Heart left ventricle (tissue), 13 donors: ENCODE measurements around the gene VKORC1L1.
"Not testable (repeated sequence)": the region's sequence is repeated elsewhere in the genome, so short reads cannot be mapped to it uniquely, and the experiment has no call there.

Experiments used
- POLR2A ChIP-seq, 2 donors: fragments of 450-650 bp; IDR thresholded peaks; one replicate each; pipeline ENCODE4 v1.6.1; 2017; ENCODE audit warnings: antibody characterized with exemption in 2 of 2, mild to moderate bottlenecking in 2 of 2, moderate library complexity in 2 of 2
- TF ChIP-seq, protein P1 (sequence below), 12 donors: fragments of 200-600 bp; sonication (generic) in 4 of 12; IDR thresholded peaks; one replicate each; pipeline versions ENCODE4 v1.5.0 to v1.8.0; 2018 to 2022; ENCODE audit warnings: antibody characterized with exemption in 12 of 12, mild to moderate bottlenecking in 5 of 12
- donor health status: ischemic (EF 13 %, LVEDD 7.1; RV severe dilation, severe dysfunction).
- donor health status: DM: no; HTN: yes; CAD: no.
- donor health status: DM: no; HTN: no; CAD: no.
- donor health status: ischemic (EF 25% LVEDD 6.9; RV normal size, moderate dysfunction).
- donor health status: ischemic (EF 25% LVEDD 5.7; RV mildly dilated, moderate dysfunction).
- donor health status: ischemic (EF 35%, LVEDD 5.7; RV mildly dilated, moderate dysfunction).
- donor health status: nonischemic (EF 11% LVEDD 7.7; RV severe dilation, severe dysfunction).
- donor health status: DM: yes; HTN: yes; CAD: no.
- donor health status: PGD.
- donor health status: ischemic (EF 29% LVEDD 5.4; RV normal size, mild dysfunction).
- donor health status: nonischemic (EF 23%, LVEDD 6.1; RV moderate dilation, normal function).

GRCh38 chr7:65898677-65899447 is 26.0 kb downstream of the VKORC1L1 start:
- TF ChIP-seq POLR2A (IDR thresholded peaks at IDR 0.05) = not testable (repeated sequence)
- TF ChIP-seq, protein P1, sequence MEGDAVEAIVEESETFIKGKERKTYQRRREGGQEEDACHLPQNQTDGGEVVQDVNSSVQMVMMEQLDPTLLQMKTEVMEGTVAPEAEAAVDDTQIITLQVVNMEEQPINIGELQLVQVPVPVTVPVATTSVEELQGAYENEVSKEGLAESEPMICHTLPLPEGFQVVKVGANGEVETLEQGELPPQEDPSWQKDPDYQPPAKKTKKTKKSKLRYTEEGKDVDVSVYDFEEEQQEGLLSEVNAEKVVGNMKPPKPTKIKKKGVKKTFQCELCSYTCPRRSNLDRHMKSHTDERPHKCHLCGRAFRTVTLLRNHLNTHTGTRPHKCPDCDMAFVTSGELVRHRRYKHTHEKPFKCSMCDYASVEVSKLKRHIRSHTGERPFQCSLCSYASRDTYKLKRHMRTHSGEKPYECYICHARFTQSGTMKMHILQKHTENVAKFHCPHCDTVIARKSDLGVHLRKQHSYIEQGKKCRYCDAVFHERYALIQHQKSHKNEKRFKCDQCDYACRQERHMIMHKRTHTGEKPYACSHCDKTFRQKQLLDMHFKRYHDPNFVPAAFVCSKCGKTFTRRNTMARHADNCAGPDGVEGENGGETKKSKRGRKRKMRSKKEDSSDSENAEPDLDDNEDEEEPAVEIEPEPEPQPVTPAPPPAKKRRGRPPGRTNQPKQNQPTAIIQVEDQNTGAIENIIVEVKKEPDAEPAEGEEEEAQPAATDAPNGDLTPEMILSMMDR (IDR thresholded peaks at IDR 0.05) = not testable (repeated sequence)
